GM12892 (cell line): ENCODE measurements around the gene HAO2.

Source experiments
- POLR2A ChIP-seq: IDR thresholded peaks from 2 replicates; pipeline ENCODE4 v1.6.1; 2011; ENCODE audit warnings: low read depth, low read length, control low read depth
- POLR2AphosphoS5 ChIP-seq: IDR thresholded peaks from 2 replicates; pipeline ENCODE4 v1.6.1; 2011; ENCODE audit warnings: low read depth, low read length, control low read depth
- TAF1 ChIP-seq: IDR thresholded peaks from 2 replicates; pipeline ENCODE4 v1.6.1; 2011; ENCODE audit warnings: low read depth, mild to moderate bottlenecking, control low read depth, low read length, borderline replicate concordance

- TF ChIP-seq POLR2A (no peak), POLR2AphosphoS5 (no peak), TAF1 (no peak)
These were observed 1.0 kb upstream of the HAO2 start for GRCh38 chr1:119367432-119368124.
